OCI-LY7 (cell line): ENCODE results near the gene ZBED2. TPM values are rescaled to one million over a fixed set of nuclear protein-coding genes. Genes with fewer than 3 reads are reported as not detected.
A peak's percentile ranks its signal among the peaks of the same experiment; 100 is the strongest.

Experiments used
- BruUV-seq: library from RNA; stranded (reverse); fragments of 400-500 nt; replicated peaks from 2 replicates; lab custom pipeline; 2021; lab: Mats Ljungman, UMichigan
- CTCF ChIA-PET: fragments of 300-600 bp; sonication (Branson Sonifier 250); formaldehyde crosslinking; loops from one replicate; lab custom pipeline; 2022; ENCODE audit warnings: antibody characterized with exemption; ENCODE audit not compliant: unreplicated experiment; lab: Charles Lee
- POLR2A ChIA-PET: fragments of 300-600 bp; sonication (Branson Sonifier 250); formaldehyde crosslinking; loops from one replicate; lab custom pipeline; 2022; ENCODE audit warnings: antibody characterized with exemption; lab: Charles Lee
- DNase-seq: peaks from one replicate; pipeline ENCODE4 v3.0.0-alpha.2; 2015; ENCODE audit warnings: low spot score
- H2AFZ ChIP-seq: fragments of 200-600 bp; sonication (generic), shearing (Covaris generic); 2 replicates; pipeline ENCODE4 v1.6.1; 2014; ENCODE audit warnings: mild to moderate bottlenecking, antibody characterized with exemption, low read length, moderate library complexity
- H3K27ac ChIP-seq: fragments of 200-600 bp; sonication (generic); 2 replicates; pipeline ENCODE4 v1.5.1; 2014; ENCODE audit warnings: mixed run types, low read depth, mild to moderate bottlenecking, moderate library complexity, low read length, inconsistent platforms; ENCODE audit not compliant: poor library complexity, severe bottlenecking
- H3K36me3 ChIP-seq: fragments of 200-600 bp; sonication (generic); 2 replicates; pipeline ENCODE4 v1.6.1; 2014; ENCODE audit warnings: mild to moderate bottlenecking, antibody characterized with exemption, low read length, moderate library complexity, mixed read lengths; ENCODE audit not compliant: insufficient read depth
- H3K4me1 ChIP-seq: fragments of 200-600 bp; sonication (generic); 2 replicates; pipeline ENCODE4 v1.5.1; 2014; ENCODE audit warnings: mild to moderate bottlenecking, low read length; ENCODE audit not compliant: insufficient read depth, poor library complexity, severe bottlenecking
- H3K4me2 ChIP-seq: fragments of 200-600 bp; sonication (generic); 2 replicates; pipeline ENCODE4 v1.6.1; 2014; ENCODE audit warnings: mild to moderate bottlenecking, low read length
- H3K4me3 ChIP-seq: fragments of 200-600 bp; sonication (generic); 2 replicates; pipeline ENCODE4 v1.5.1; 2014; ENCODE audit warnings: mild to moderate bottlenecking, low read depth, low read length; ENCODE audit not compliant: poor library complexity, severe bottlenecking
- H3K79me2 ChIP-seq: fragments of 200-600 bp; sonication (generic); 2 replicates; pipeline ENCODE4 v1.6.1; 2016; ENCODE audit warnings: low read depth, mild to moderate bottlenecking, low read length, moderate library complexity, mixed read lengths; ENCODE audit not compliant: insufficient read depth
- H3K9me2 ChIP-seq: fragments of 200-600 bp; sonication (generic); 2 replicates; pipeline ENCODE4 v1.6.1; 2016; ENCODE audit warnings: mild to moderate bottlenecking, low read length, mixed read lengths; ENCODE audit not compliant: insufficient read depth
- H3K9me3 ChIP-seq: fragments of 200-600 bp; sonication (generic); 2 replicates; pipeline ENCODE4 v1.6.1; 2014; ENCODE audit warnings: mild to moderate bottlenecking, mixed run types, low read length, mixed read lengths
- H4K20me1 ChIP-seq: fragments of 200-600 bp; sonication (generic); 2 replicates; pipeline ENCODE4 v1.6.1; 2014; ENCODE audit warnings: mild to moderate bottlenecking, antibody characterized with exemption, low read length, moderate library complexity, mixed read lengths; ENCODE audit not compliant: insufficient read depth
- EZH2phosphoT487 ChIP-seq: fragments of 200-600 bp; sonication (generic); IDR thresholded peaks from 2 replicates; pipeline ENCODE4 v1.6.1; 2018; ENCODE audit warnings: low read depth, borderline replicate concordance, mild to moderate bottlenecking, mixed run types, antibody characterized with exemption, low read length, moderate library complexity, mixed read lengths
- intact Hi-C: fragments of 100-400 bp; cut with micrococcal nuclease; formaldehyde crosslinking; loops from one replicate; pipeline ENCODE4 v1.10.0; 2022; ENCODE audit not compliant: unreplicated experiment
- total RNA-seq, 2 experiments: library from RNA; depleted of rRNA in 1 of 2; stranded (reverse); fragments of >200 nt in 1 of 2; shearing (Covaris generic) in 1 of 2; gene quantifications; 2 replicates each; pipeline ENCODE4 v1.2.3, GENCODE V29; 2014 to 2022
- TF ChIP-seq, protein P1 (sequence below): fragments of 200-600 bp; sonication (generic); conservative IDR thresholded peaks from 2 replicates; pipeline ENCODE4 v1.5.1; 2014; ENCODE audit warnings: mild to moderate bottlenecking, antibody characterized with exemption, low read length, moderate library complexity, mixed read lengths

ZBED2 gene
- total RNA-seq, 2 experiments from 2014 or later: not detected

DNA sequence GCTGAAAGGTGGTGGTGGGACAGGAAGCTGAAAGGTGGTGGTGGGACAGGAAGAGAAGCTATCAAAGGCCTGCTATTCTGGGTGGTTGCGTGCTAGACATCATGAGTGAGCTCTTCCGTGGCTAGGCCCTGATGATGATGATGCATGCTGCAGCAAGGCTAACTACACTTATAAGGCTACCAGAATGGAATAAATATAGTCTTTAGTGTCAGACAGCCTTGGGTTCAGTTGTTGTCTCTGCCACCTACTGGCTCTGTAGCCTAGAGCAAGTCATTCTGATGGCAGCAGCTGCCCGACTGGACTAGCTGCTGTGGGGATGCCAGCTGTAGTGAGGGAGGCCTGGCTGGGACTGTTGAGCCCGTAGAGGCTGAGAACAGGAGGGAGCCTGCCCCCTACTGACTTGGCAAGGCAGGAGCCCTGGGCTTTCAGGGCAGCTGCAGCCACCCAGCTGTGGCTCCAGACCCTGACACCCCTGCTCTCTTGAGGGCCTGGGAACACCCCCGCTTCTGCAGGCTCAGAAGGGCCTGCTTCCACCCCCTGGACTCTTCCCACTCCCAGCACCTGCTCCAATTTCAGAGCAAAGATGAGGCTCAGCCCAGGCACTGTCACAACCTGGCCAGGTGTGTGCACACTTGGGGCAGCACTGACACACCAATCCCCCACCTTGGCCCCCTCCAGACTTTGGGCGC is 21.4 kb upstream of the ZBED2 start:
- BruUV-seq: no TSS peak
- H2AFZ ChIP-seq: no peak overlapping the region
- H3K4me1 ChIP-seq: no peaks in the 10 kb centered on the region
- no peaks in the 10 kb centered on the region for H3K9me2 ChIP-seq
- DNase-seq: peak; percentile 2
- no peak for TF ChIP-seq EZH2phosphoT487
- TF ChIP-seq, protein P1, sequence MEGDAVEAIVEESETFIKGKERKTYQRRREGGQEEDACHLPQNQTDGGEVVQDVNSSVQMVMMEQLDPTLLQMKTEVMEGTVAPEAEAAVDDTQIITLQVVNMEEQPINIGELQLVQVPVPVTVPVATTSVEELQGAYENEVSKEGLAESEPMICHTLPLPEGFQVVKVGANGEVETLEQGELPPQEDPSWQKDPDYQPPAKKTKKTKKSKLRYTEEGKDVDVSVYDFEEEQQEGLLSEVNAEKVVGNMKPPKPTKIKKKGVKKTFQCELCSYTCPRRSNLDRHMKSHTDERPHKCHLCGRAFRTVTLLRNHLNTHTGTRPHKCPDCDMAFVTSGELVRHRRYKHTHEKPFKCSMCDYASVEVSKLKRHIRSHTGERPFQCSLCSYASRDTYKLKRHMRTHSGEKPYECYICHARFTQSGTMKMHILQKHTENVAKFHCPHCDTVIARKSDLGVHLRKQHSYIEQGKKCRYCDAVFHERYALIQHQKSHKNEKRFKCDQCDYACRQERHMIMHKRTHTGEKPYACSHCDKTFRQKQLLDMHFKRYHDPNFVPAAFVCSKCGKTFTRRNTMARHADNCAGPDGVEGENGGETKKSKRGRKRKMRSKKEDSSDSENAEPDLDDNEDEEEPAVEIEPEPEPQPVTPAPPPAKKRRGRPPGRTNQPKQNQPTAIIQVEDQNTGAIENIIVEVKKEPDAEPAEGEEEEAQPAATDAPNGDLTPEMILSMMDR: 0 out of 2 replicates have a peak, but pooled peaks have one; percentile 27
- CTCF ChIA-PET: interaction anchor here (1.1 kb wide), 1 partner anchor 12 kb away, joined by 3 read pairs; no protein-coding TSS in a partner anchor
- H4K20me1 ChIP-seq: no peaks in the 10 kb centered on the region
- POLR2A ChIA-PET: interaction anchor here (1.0 to 1.2 kb wide), 2 partner anchors 10 to 15 kb away, joined by 3 to 4 read pairs; no protein-coding TSS in a partner anchor
- no peak overlapping the region for H3K4me3 ChIP-seq
- H3K36me3 ChIP-seq: no peaks in the 10 kb centered on the region
- no peaks in the 10 kb centered on the region for H3K9me3 ChIP-seq
- no peaks in the 10 kb centered on the region for H3K79me2 ChIP-seq
- no peak overlapping the region for H3K27ac ChIP-seq
- intact Hi-C loops: no loop called here
- no peak overlapping the region for H3K4me2 ChIP-seq

DNA sequence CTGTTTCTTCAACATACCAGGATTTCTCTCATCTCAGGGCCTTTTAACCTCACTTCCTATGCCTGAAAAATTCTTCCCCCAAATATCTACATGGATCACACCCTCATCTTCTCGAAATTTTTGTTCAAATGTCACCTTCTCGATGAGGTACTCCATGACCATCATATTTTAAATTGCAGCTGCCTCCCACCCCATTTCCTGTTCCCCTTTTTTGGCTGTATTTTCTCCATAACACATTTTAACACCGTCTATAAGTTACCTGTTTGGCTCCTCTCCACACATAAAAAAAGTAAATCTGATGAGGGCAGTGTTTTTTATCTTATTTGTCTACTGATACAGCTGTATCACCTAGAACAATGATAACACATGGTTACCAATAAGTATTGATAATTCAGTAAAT is 20.7 kb upstream of the ZBED2 start:
- no peaks in the 10 kb centered on the region for H3K9me2 ChIP-seq
- no peaks in the 10 kb centered on the region for H3K4me1 ChIP-seq
- H3K27ac ChIP-seq: no peak overlapping the region
- BruUV-seq: no TSS peak
- H2AFZ ChIP-seq: no peak overlapping the region
- TF ChIP-seq, protein P1: no peak
- TF ChIP-seq EZH2phosphoT487: no peak
- no peaks in the 10 kb centered on the region for H3K79me2 ChIP-seq
- CTCF ChIA-PET: interaction anchor here (1.1 kb wide), 1 partner anchor 13 kb away, joined by 3 read pairs; no protein-coding TSS in a partner anchor
- no peaks in the 10 kb centered on the region for H3K9me3 ChIP-seq
- intact Hi-C loops: no loop called here
- DNase-seq: no peak
- H3K4me3 ChIP-seq: no peak overlapping the region
- H3K36me3 ChIP-seq: no peaks in the 10 kb centered on the region
- no peaks in the 10 kb centered on the region for H4K20me1 ChIP-seq
- POLR2A ChIA-PET: interaction anchor here (1.0 to 1.2 kb wide), 2 partner anchors 9 to 14 kb away, joined by 3 to 4 read pairs; no protein-coding TSS in a partner anchor
- no peak overlapping the region for H3K4me2 ChIP-seq

DNA sequence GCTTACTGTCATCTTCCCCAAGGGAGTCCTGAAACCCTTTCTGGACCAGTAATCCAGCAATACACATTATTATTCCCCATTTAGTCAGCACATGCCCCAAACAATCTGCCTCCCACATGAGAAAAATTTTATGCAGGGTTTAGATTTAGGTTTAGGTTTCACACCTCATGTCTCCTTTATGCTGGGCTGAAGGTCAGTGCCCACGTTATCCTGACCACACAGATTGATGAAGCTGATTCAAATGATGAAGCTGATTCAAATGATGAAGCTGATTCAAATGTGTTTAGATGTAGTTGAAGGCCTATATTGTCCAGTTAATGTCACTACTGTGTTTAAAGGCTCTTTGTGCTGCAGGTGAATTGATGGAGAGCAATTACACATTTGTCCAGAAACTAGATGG is 18.1 kb upstream of the ZBED2 start:
- ChIA-PET CTCF (no interaction called here), POLR2A (interaction anchor here (1.5 kb wide), 1 partner anchor 12 kb away, joined by 3 read pairs; no protein-coding TSS in a partner anchor)
- intact Hi-C loops: no loop called here
- no peaks in the 10 kb centered on the region for H3K9me3 ChIP-seq
- H2AFZ ChIP-seq: no peak overlapping the region
- no peaks in the 10 kb centered on the region for H4K20me1 ChIP-seq
- no peaks in the 10 kb centered on the region for H3K9me2 ChIP-seq
- H3K36me3 ChIP-seq: no peaks in the 10 kb centered on the region
- DNase-seq: no peak
- H3K79me2 ChIP-seq: no peaks in the 10 kb centered on the region
- no peak for TF ChIP-seq EZH2phosphoT487
- TF ChIP-seq, protein P1: no peak
- H3K4me3 ChIP-seq: no peak overlapping the region
- peaks cover 7% of the 10 kb centered on the region for H3K4me1 ChIP-seq
- H3K27ac ChIP-seq: no peak overlapping the region
- no TSS peak for BruUV-seq
- no peak overlapping the region for H3K4me2 ChIP-seq
